H9 (cell line): ENCODE measurements around the gene CYP24A1. TPM values are rescaled to one million over a fixed set of nuclear protein-coding genes. Genes with fewer than 3 reads are reported as not detected.

Experiments used
- DNase-seq: peaks from one replicate; pipeline ENCODE4 v3.0.0-alpha.2; 2017
- H2AFZ ChIP-seq: one replicate; pipeline ENCODE4 v1.6.1; 2013; ENCODE audit warnings: mild to moderate bottlenecking, low read length, control low read depth, moderate library complexity
- H2AK5ac ChIP-seq: 2 replicates; pipeline ENCODE4 v1.6.1; 2013; ENCODE audit warnings: low read length, control low read depth, mixed read lengths; ENCODE audit not compliant: insufficient read length
- H2BK120ac ChIP-seq: one replicate; pipeline ENCODE4 v1.6.1; 2013; ENCODE audit warnings: low read depth, mild to moderate bottlenecking, low read length, control low read depth, inconsistent platforms; ENCODE audit not compliant: poor library complexity, severe bottlenecking
- H2BK12ac ChIP-seq: 2 replicates; pipeline ENCODE4 v1.6.1; 2013; ENCODE audit warnings: low read length, control low read depth, mixed read lengths, low read depth; ENCODE audit not compliant: insufficient read length
- H2BK15ac ChIP-seq: 2 replicates; pipeline ENCODE4 v1.6.1; 2013; ENCODE audit warnings: low read depth, low read length, control low read depth
- H2BK20ac ChIP-seq: one replicate; pipeline ENCODE4 v1.6.1; 2013; ENCODE audit warnings: low read depth, mild to moderate bottlenecking, low read length, control low read depth, inconsistent platforms; ENCODE audit not compliant: poor library complexity, severe bottlenecking
- H2BK5ac ChIP-seq: 2 replicates; pipeline ENCODE4 v1.6.1; 2013; ENCODE audit warnings: low read length, control low read depth, mixed read lengths; ENCODE audit not compliant: insufficient read length
- H3K14ac ChIP-seq: 2 replicates; pipeline ENCODE4 v1.6.1; 2013; ENCODE audit warnings: low read length, control low read depth; ENCODE audit not compliant: insufficient read depth
- H3K18ac ChIP-seq: 2 replicates; pipeline ENCODE4 v1.6.1; 2013; ENCODE audit warnings: low read depth, mild to moderate bottlenecking, mixed read lengths, low read length, control low read depth; ENCODE audit not compliant: insufficient read length
- H3K23ac ChIP-seq: 2 replicates; pipeline ENCODE4 v1.6.1; 2013; ENCODE audit warnings: low read length, control low read depth, mixed read lengths, low read depth; ENCODE audit not compliant: insufficient read length
- H3K23me2 ChIP-seq: 2 replicates; pipeline ENCODE4 v1.6.1; 2013; ENCODE audit warnings: low read depth, mild to moderate bottlenecking, mixed read lengths, low read length, control low read depth; ENCODE audit not compliant: insufficient read length, poor library complexity, severe bottlenecking
- H3K27ac ChIP-seq: 2 replicates; pipeline ENCODE4 v1.5.1; 2013; ENCODE audit warnings: low read length, control low read depth, mixed read lengths, low read depth; ENCODE audit not compliant: insufficient read length
- H3K27me3 ChIP-seq: 2 replicates; pipeline ENCODE4 v1.6.1; 2013; ENCODE audit warnings: low read length, control low read depth, inconsistent platforms; ENCODE audit not compliant: insufficient read depth
- H3K4ac ChIP-seq: 2 replicates; pipeline ENCODE4 v1.6.1; 2013; ENCODE audit warnings: low read depth, mild to moderate bottlenecking, control low read depth, inconsistent platforms, low read length, moderate library complexity
- H3K4me1 ChIP-seq: 2 replicates; pipeline ENCODE4 v1.6.1; 2013; ENCODE audit warnings: low read length, control low read depth, inconsistent platforms; ENCODE audit not compliant: insufficient read depth
- H3K4me2 ChIP-seq: 2 replicates; pipeline ENCODE4 v1.6.1; 2013; ENCODE audit warnings: low read length, control low read depth, mixed read lengths; ENCODE audit not compliant: insufficient read length, insufficient read depth
- H3K56ac ChIP-seq: 2 replicates; pipeline ENCODE4 v1.6.1; 2013; ENCODE audit warnings: low read depth, mild to moderate bottlenecking, mixed read lengths, low read length, control low read depth; ENCODE audit not compliant: insufficient read length
- H3K79me1 ChIP-seq: 2 replicates; pipeline ENCODE4 v1.6.1; 2013; ENCODE audit warnings: low read depth, mild to moderate bottlenecking, moderate library complexity, low read length, control low read depth, inconsistent platforms; ENCODE audit not compliant: insufficient read depth, poor library complexity, severe bottlenecking
- H3K79me2 ChIP-seq: 2 replicates; pipeline ENCODE4 v1.6.1; 2013; ENCODE audit warnings: low read length, control low read depth, inconsistent platforms; ENCODE audit not compliant: insufficient read depth
- H3K9ac ChIP-seq: 2 replicates; pipeline ENCODE4 v1.6.1; 2013; ENCODE audit warnings: low read length, control low read depth, mixed read lengths; ENCODE audit not compliant: insufficient read length; ENCODE audit errors: extremely low read depth
- H3K9me3 ChIP-seq: one replicate; pipeline ENCODE4 v1.6.1; 2013; ENCODE audit warnings: low read depth, low read length, inconsistent platforms; ENCODE audit not compliant: control insufficient read depth
- H3T11ph ChIP-seq: one replicate; pipeline ENCODE4 v1.6.1; 2013; ENCODE audit warnings: mild to moderate bottlenecking, low read length, control low read depth, inconsistent platforms
- H4K20me1 ChIP-seq: one replicate; pipeline ENCODE4 v1.6.1; 2013; ENCODE audit not compliant: control insufficient read depth, insufficient read length, insufficient read depth
- H4K5ac ChIP-seq: 2 replicates; pipeline ENCODE4 v1.6.1; 2013; ENCODE audit warnings: low read depth, mild to moderate bottlenecking, mixed read lengths, low read length, control low read depth; ENCODE audit not compliant: insufficient read length
- H4K8ac ChIP-seq: replicated peaks from 2 replicates; pipeline ENCODE4 v1.6.1; 2013; ENCODE audit warnings: low read length, control low read depth, mixed read lengths, low read depth; ENCODE audit not compliant: insufficient read length
- H4K91ac ChIP-seq: 2 replicates; pipeline ENCODE4 v1.6.1; 2013; ENCODE audit warnings: low read depth, mild to moderate bottlenecking, moderate library complexity, mixed read lengths, low read length, control low read depth; ENCODE audit not compliant: insufficient read length
- H3K27ac Mint-ChIP-seq, 3 experiments: 2 replicates in 2 of 3; 3 replicates in 1 of 3; pipeline ENCODE4 v1.8.0; 2020 to 2021; ENCODE audit warnings: mixed read lengths in 3 of 3, mild to moderate bottlenecking in 1 of 3, moderate library complexity in 1 of 3
- H3K27me3 Mint-ChIP-seq: 2 replicates; pipeline ENCODE4 v1.8.0; 2021; ENCODE audit warnings: low read depth, mild to moderate bottlenecking, moderate library complexity, mixed read lengths
- H3K36me3 Mint-ChIP-seq, 3 experiments: 2 replicates in 2 of 3; 3 replicates in 1 of 3; pipeline ENCODE4 v1.8.0; 2020 to 2021; ENCODE audit warnings: low read depth in 3 of 3, mixed read lengths in 3 of 3; ENCODE audit not compliant: insufficient read depth in 1 of 3
- H3K4me1 Mint-ChIP-seq, 2 experiments: 2 replicates each; pipeline ENCODE4 v1.8.0; 2020; ENCODE audit warnings: mixed read lengths in 2 of 2
- H3K4me3 Mint-ChIP-seq, 2 experiments: 2 replicates in 1 of 2; 3 replicates in 1 of 2; pipeline ENCODE4 v1.8.0; 2020 to 2021; ENCODE audit warnings: mild to moderate bottlenecking in 2 of 2, mixed read lengths in 2 of 2, moderate library complexity in 1 of 2
- H3K9me3 Mint-ChIP-seq, 2 experiments: 2 replicates in 1 of 2; 3 replicates in 1 of 2; pipeline ENCODE4 v1.8.0; 2020; ENCODE audit warnings: mild to moderate bottlenecking in 2 of 2, mixed read lengths in 2 of 2, moderate library complexity in 1 of 2
- WGBS: extraction: QIAGEN DNeasy Blood & Tissue Kit; methylation state at CpG from one replicate; pipeline ENCODE4 v1.1.7; 2013; ENCODE audit warnings: missing lambda C conversion rate, low lambda C conversion rate, mixed read lengths; ENCODE audit not compliant: insufficient read length; ENCODE audit errors: extremely low coverage; 5-methylcytosine and 5-hydroxymethylcytosine counted together
- total RNA-seq: library from RNA; stranded (reverse); gene quantifications from 2 replicates; pipeline ENCODE4 v1.2.1, GENCODE V29; 2021
- TF ChIP-seq, protein P1 (sequence below): fragments of 200-600 bp; sonication (generic); conservative IDR thresholded peaks from 3 replicates; pipeline ENCODE4 v1.8.0; 2021; ENCODE audit warnings: antibody characterized with exemption, mild to moderate bottlenecking

The CYP24A1 gene
- total RNA-seq, 1 experiment from 2014 or later: not detected

DNA sequence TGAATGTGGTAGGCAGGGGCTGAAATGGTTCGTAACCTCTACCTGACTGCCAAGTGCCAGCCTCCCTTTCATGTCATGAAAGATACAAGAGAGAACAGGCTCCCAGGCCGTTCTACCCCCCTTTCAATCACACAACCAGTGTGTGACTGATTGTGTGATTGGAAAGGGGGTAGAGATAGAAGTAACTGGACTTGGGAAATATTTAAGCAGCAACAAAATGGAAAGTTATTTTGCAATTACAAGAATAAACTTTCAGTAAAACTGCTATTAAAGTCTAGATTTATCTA, 20.8 kb downstream of the CYP24A1 start:
- Histone ChIP-seq H2BK120ac (no peak overlapping the region), H3K9ac (no peak overlapping the region), H4K8ac (no peak overlapping the region), H3K18ac (no peak overlapping the region), H2AK5ac (no peak overlapping the region), H3K9me3 (no peaks in the 10 kb centered on the region), H3K27ac (no peak overlapping the region), H3K23me2 (no peaks in the 10 kb centered on the region), H3K4me2 (no peak overlapping the region), H2BK20ac (no peak overlapping the region), H3K27me3 (no peaks in the 10 kb centered on the region), H3K4me1 (0 out of 2 replicates have a peak, but pooled peaks cover 2% of the 10 kb centered on the region), H2BK15ac (no peak overlapping the region), H4K20me1 (no peaks in the 10 kb centered on the region), H2BK12ac (no peak overlapping the region), H4K5ac (no peak overlapping the region), H3K14ac (no peak overlapping the region), H3K4ac (no peak overlapping the region), H4K91ac (no peak overlapping the region), H3K56ac (no peak overlapping the region), H3K79me2 (no peaks in the 10 kb centered on the region), H2BK5ac (no peak overlapping the region), H3K79me1 (no peaks in the 10 kb centered on the region), H2AFZ (no peak overlapping the region), H3T11ph (no peak overlapping the region), H3K23ac (no peak overlapping the region)
- Mint-ChIP-seq H3K4me1 (peaks cover 0 to 4% of the 10 kb centered on the region in 2 experiments; a peak in 1 of 4 replicates), H3K9me3 (no peaks in the 10 kb centered on the region), H3K27ac (no peak overlapping the region), H3K36me3 (no peaks in the 10 kb centered on the region), H3K27me3 (no peaks in the 10 kb centered on the region), H3K4me3 (no peak overlapping the region)
- TF ChIP-seq, protein P1, sequence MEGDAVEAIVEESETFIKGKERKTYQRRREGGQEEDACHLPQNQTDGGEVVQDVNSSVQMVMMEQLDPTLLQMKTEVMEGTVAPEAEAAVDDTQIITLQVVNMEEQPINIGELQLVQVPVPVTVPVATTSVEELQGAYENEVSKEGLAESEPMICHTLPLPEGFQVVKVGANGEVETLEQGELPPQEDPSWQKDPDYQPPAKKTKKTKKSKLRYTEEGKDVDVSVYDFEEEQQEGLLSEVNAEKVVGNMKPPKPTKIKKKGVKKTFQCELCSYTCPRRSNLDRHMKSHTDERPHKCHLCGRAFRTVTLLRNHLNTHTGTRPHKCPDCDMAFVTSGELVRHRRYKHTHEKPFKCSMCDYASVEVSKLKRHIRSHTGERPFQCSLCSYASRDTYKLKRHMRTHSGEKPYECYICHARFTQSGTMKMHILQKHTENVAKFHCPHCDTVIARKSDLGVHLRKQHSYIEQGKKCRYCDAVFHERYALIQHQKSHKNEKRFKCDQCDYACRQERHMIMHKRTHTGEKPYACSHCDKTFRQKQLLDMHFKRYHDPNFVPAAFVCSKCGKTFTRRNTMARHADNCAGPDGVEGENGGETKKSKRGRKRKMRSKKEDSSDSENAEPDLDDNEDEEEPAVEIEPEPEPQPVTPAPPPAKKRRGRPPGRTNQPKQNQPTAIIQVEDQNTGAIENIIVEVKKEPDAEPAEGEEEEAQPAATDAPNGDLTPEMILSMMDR: no peak
- WGBS: no CpG with 5 or more reads among the region's 2 CpGs
- no peak for DNase-seq
